Measurements from ENCODE around the gene PRELP. TPM values are rescaled to one million over a fixed set of nuclear protein-coding genes. Genes with fewer than 3 reads are reported as not detected.
A peak's percentile ranks its signal among the peaks of the same experiment; 100 is the strongest.

PRELP gene
- total RNA-seq, 2 experiments from 2014 or later, result not detected

DNA sequence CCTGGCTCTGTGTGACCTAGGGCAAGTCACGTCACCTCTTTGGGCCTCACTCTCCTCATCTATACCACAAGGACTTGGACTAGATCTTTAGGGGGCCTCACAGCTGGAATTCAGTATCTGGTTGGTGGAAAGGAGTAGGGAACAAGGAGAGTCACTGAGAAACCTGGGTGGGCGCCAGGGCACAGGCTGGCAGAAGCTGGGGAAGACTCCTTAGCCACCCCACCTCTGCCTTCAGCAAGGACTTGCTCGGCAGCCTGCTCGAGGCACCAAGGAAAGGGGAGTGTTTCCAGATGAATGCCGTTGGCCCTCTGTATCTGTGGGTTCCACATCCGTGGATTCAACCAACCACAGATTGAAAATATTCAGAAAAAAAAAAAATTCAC, 17.1 kb downstream of the PRELP start:
- Mint-ChIP-seq H3K27ac (no peak overlapping the region), H3K9me3 (no peaks in the 10 kb centered on the region), H3K27me3 (peaks cover 6% of the 10 kb centered on the region), H3K36me3 (no peaks in the 10 kb centered on the region), H3K4me3 (no peak overlapping the region), H3K4me1 (no peaks in the 10 kb centered on the region)
- ATAC-seq (ENCODE audit: low read depth) (no peak), DNase-seq (no peak)
- POLR2A ChIA-PET, result no interaction called here

- Mint-ChIP-seq H3K4me1 (no peaks in the 10 kb centered on the region), H3K27ac (no peak within 1 kb of the TSS), H3K36me3 (no peaks in the 10 kb centered on the region), H3K9me3 (no peaks in the 10 kb centered on the region), H3K27me3 (peaks cover 6% of the 10 kb centered on the region), H3K4me3 (no peak within 1 kb of the TSS)
- POLR2A ChIA-PET, result no interaction called here
- DNase-seq (no peak), ATAC-seq (ENCODE audit: low read depth) (no peak)
Measured at GRCh38 chr1:203493901-203494300, 18.3 kb downstream of the PRELP start, which contains the start of gene OPTC. OPTC (plus strand) TSS chr1:203494153; CDS start chr1:203496006, 1,853 bp downstream.

- DNase-seq (no peak), ATAC-seq (ENCODE audit: low read depth) (no peak)
- POLR2A ChIA-PET, result no interaction called here
- Mint-ChIP-seq H3K4me1 (no peaks in the 10 kb centered on the region), H3K4me3 (no peak overlapping the region), H3K36me3 (no peaks in the 10 kb centered on the region), H3K9me3 (no peaks in the 10 kb centered on the region), H3K27me3 (peaks cover 6% of the 10 kb centered on the region), H3K27ac (no peak overlapping the region)
Measured at GRCh38 chr1:203495845-203496244, 20.2 kb downstream of the PRELP start.

- POLR2A ChIA-PET, result no interaction called here
- Mint-ChIP-seq H3K36me3 (no peaks in the 10 kb centered on the region), H3K9me3 (no peaks in the 10 kb centered on the region), H3K4me3 (no peak overlapping the region), H3K4me1 (no peaks in the 10 kb centered on the region), H3K27me3 (peaks cover 4% of the 10 kb centered on the region), H3K27ac (no peak overlapping the region)
- DNase-seq (no peak), ATAC-seq (ENCODE audit: low read depth) (no peak)
Measured at GRCh38 chr1:203497269-203497777, 21.7 kb downstream of the PRELP start.

DNA sequence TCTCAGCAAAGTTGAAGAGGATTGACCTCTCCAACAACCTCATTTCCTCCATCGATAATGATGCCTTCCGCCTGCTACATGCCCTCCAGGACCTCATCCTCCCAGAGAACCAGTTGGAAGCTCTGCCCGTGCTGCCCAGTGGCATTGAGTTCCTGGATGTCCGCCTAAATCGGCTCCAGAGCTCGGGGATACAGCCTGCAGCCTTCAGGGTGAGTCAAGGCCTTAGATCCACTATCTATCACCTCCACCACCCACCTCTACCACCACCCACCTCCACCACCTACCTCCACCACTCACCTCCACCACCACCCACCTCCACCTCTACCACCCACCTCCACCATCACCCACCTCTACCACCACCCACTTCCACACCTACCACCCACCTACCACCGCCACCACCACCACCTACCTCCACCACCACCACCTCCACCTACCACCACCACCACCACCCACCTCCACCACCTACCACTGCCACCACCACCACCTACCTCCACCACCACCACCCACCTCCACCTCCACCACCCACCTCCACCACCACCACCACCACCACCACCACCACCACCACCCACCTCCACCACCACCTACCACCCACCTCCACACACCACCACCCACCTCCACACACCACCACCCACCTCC, 24.2 kb downstream of the PRELP start:
- POLR2A ChIA-PET, result no interaction called here
- H3K27ac Mint-ChIP-seq, result peak overlapping the region; percentile 61

GRCh38 chr1:203500279-203500678, 24.7 kb downstream of the PRELP start:
- no peak overlapping the region for H3K27ac Mint-ChIP-seq

More for the DNA sequence above, 24.2 kb downstream of the PRELP start:
- Mint-ChIP-seq H3K27me3 (peaks cover 16% of the 10 kb centered on the region), H3K9me3 (no peaks in the 10 kb centered on the region), H3K4me3 (no peak overlapping the region), H3K4me1 (peaks cover 2% of the 10 kb centered on the region), H3K36me3 (no peaks in the 10 kb centered on the region)
- no peak for ATAC-seq (ENCODE audit: low read depth)
- no peak for DNase-seq

GRCh38 chr1:203503836-203504235, 28.2 kb downstream of the PRELP start:
- no peaks in the 10 kb centered on the region for H3K36me3 Mint-ChIP-seq
- peaks cover 12% of the 10 kb centered on the region for H3K27me3 Mint-ChIP-seq
- no peak for DNase-seq
- H3K9me3 Mint-ChIP-seq, result no peaks in the 10 kb centered on the region
- H3K4me3 Mint-ChIP-seq, result no peak overlapping the region
- H3K27ac Mint-ChIP-seq, result no peak overlapping the region
- peaks cover 2% of the 10 kb centered on the region for H3K4me1 Mint-ChIP-seq
- POLR2A ChIA-PET, result interaction anchor here (1.0 kb wide), 1 partner anchor 199 kb away, joined by 3 read pairs; no protein-coding TSS in a partner anchor
- ATAC-seq (ENCODE audit: low read depth), result no peak

More at GRCh38 chr1:203500279-203500678, 24.7 kb downstream of the PRELP start:
- no peak for ATAC-seq (ENCODE audit: low read depth)
- Mint-ChIP-seq H3K4me1 (peaks cover 2% of the 10 kb centered on the region), H3K27me3 (peaks cover 16% of the 10 kb centered on the region), H3K4me3 (no peak overlapping the region), H3K36me3 (no peaks in the 10 kb centered on the region), H3K9me3 (no peaks in the 10 kb centered on the region)
- no peak for DNase-seq
- POLR2A ChIA-PET, result no interaction called here

- Mint-ChIP-seq H3K36me3 (no peaks in the 10 kb centered on the region), H3K27me3 (peaks cover 12% of the 10 kb centered on the region), H3K9me3 (no peaks in the 10 kb centered on the region), H3K4me1 (peaks cover 2% of the 10 kb centered on the region), H3K4me3 (no peak overlapping the region), H3K27ac (no peak overlapping the region)
- ATAC-seq (ENCODE audit: low read depth) (peak; percentile 65), DNase-seq (peak; percentile 70)
- POLR2A ChIA-PET, result interaction anchor here (0.8 to 1.0 kb wide), 2 partner anchors 197 to 198 kb away, joined by 3 read pairs; no protein-coding TSS in a partner anchor
Measured at GRCh38 chr1:203504400-203505250, 29.0 kb downstream of the PRELP start.

DNA sequence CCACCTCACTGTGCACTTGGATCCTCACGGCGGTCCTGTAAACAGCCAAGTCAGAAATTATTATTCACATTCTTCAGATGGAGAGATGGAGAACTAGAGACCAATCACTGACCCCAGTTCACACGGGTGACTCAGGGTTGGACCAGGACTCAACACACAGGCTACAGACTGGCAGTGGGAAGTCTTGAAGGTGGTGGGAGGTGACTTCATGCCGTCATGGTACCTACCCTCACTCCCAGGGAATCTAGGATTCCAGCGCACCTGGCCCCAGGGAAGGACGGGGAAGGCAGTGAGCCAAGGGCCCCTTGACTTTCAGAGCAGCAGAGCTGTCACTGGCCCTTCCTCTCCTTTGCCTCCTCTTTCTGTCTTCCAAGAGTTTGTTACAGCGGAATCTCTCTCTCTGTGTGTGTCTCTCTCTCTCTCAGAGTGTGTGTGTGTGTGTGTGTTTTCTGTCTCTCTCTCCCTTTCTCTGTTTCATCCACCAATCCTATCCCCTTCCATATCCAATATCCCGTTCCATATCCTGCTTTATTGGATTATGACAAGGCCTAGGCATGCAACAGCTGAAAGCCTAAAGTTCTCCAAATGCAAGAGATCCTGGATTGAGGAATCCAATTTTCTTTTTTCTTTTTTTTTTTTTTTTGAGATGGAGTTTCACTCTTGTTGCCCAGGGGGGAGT, 30.1 kb downstream of the PRELP start:
- H3K4me1 Mint-ChIP-seq, result peaks cover 2% of the 10 kb centered on the region
- no peaks in the 10 kb centered on the region for H3K36me3 Mint-ChIP-seq
- H3K4me3 Mint-ChIP-seq, result no peak overlapping the region
- no peaks in the 10 kb centered on the region for H3K9me3 Mint-ChIP-seq
- POLR2A ChIA-PET, result interaction anchor here (0.8 kb wide), 1 partner anchor 196 kb away, joined by 3 read pairs; no protein-coding TSS in a partner anchor
- ATAC-seq (ENCODE audit: low read depth) (no peak), DNase-seq (no peak)
- no peak overlapping the region for H3K27ac Mint-ChIP-seq
- H3K27me3 Mint-ChIP-seq, result peaks cover 12% of the 10 kb centered on the region

GRCh38 chr1:203506858-203507626, 31.4 kb downstream of the PRELP start:
- POLR2A ChIA-PET, result no interaction called here
- DNase-seq (no peak), ATAC-seq (ENCODE audit: low read depth) (no peak)
- Mint-ChIP-seq H3K27me3 (peaks cover 12% of the 10 kb centered on the region), H3K4me1 (peaks cover 2% of the 10 kb centered on the region), H3K9me3 (no peaks in the 10 kb centered on the region), H3K27ac (no peak overlapping the region), H3K36me3 (no peaks in the 10 kb centered on the region), H3K4me3 (no peak overlapping the region)

- ATAC-seq (ENCODE audit: low read depth), result no peak
- Mint-ChIP-seq H3K36me3 (no peaks in the 10 kb centered on the region), H3K9me3 (no peaks in the 10 kb centered on the region), H3K4me1 (peaks cover 5% of the 10 kb centered on the region), H3K4me3 (no peak overlapping the region), H3K27me3 (peaks cover 9% of the 10 kb centered on the region), H3K27ac (no peak overlapping the region)
- DNase-seq, result no peak
- POLR2A ChIA-PET, result no interaction called here
Measured at GRCh38 chr1:203507759-203508158, 32.2 kb downstream of the PRELP start.

GRCh38 chr1:203508463-203509073, 33.0 kb downstream of the PRELP start:
- no peaks in the 10 kb centered on the region for H3K9me3 Mint-ChIP-seq
- H3K27ac Mint-ChIP-seq, result peak overlapping the region; percentile 0
- peaks cover 13% of the 10 kb centered on the region for H3K4me1 Mint-ChIP-seq
- POLR2A ChIA-PET, result no interaction called here
- no peak for ATAC-seq (ENCODE audit: low read depth)
- no peaks in the 10 kb centered on the region for H3K36me3 Mint-ChIP-seq
- no peak for DNase-seq
- peaks cover 2% of the 10 kb centered on the region for H3K27me3 Mint-ChIP-seq
- H3K4me3 Mint-ChIP-seq, result no peak overlapping the region
